Stomach (tissue), 9 donors: Measurements from ENCODE around the gene ATP6V0A4. TPM values are rescaled to one million over a fixed set of nuclear protein-coding genes. Genes with fewer than 3 reads are reported as not detected.

ENCODE experiments used
- DNase-seq, 2 donors: peaks; one replicate each; pipeline versions ENCODE4 v3.0.0 to v3.0.0-alpha.2; 2013 to 2019
- H3K27ac ChIP-seq, 5 donors: fragments of 200-600 bp in 4 of 5; sonication (generic) in 4 of 5; one replicate each; pipeline ENCODE4 v1.5.1; 2013 to 2019; ENCODE audit warnings: mild to moderate bottlenecking in 1 of 5, moderate library complexity in 1 of 5
- H3K27me3 ChIP-seq, 3 donors: fragments of 200-600 bp; sonication (generic); one replicate each; pipeline ENCODE4 v1.5.1; 2017 to 2019; ENCODE audit warnings: mixed run types in 1 of 3
- H3K36me3 ChIP-seq, 4 donors: fragments of 200-600 bp; sonication (generic); 1 replicate in 3 of 4; 2 replicates in 1 of 4; pipeline ENCODE4 v1.5.1; 2016 to 2019
- H3K4me1 ChIP-seq, 4 donors: fragments of 200-600 bp; sonication (generic); one replicate each; pipeline ENCODE4 v1.5.1; 2016 to 2019
- H3K4me3 ChIP-seq, 4 donors: fragments of 200-600 bp; sonication (generic) in 3 of 4; one replicate each; pipeline ENCODE4 v1.5.1; 2016 to 2019; ENCODE audit warnings: mild to moderate bottlenecking in 1 of 4
- H3K9me3 ChIP-seq, 4 donors: fragments of 200-600 bp; sonication (generic); one replicate each; pipeline ENCODE4 v1.5.1; 2016 to 2019
- CTCF ChIP-seq, 7 experiments: fragments of 450-650 bp in 4 of 7; fragments of 200-600 bp in 3 of 7; sonication (generic) in 3 of 7; IDR thresholded peaks; one replicate each; pipeline ENCODE4 v1.5.1; 2016 to 2019; ENCODE audit warnings: antibody characterized with exemption in 7 of 7, control low read depth in 2 of 7, mild to moderate bottlenecking in 1 of 7
- EP300 ChIP-seq: sonication (generic); formaldehyde crosslinking; IDR thresholded peaks from one replicate; pipeline ENCODE4 v1.6.1; 2017; ENCODE audit warnings: antibody characterized with exemption
- POLR2A ChIP-seq, 4 donors: fragments of 450-650 bp; IDR thresholded peaks; one replicate each; pipeline ENCODE4 v1.6.1; 2016; ENCODE audit warnings: antibody characterized with exemption in 4 of 4, control low read depth in 2 of 4, mild to moderate bottlenecking in 1 of 4, moderate library complexity in 1 of 4
- POLR2AphosphoS5 ChIP-seq, 3 donors: sonication (generic); formaldehyde crosslinking; IDR thresholded peaks; one replicate each; pipeline ENCODE4 v1.6.1; 2016; ENCODE audit warnings: antibody characterized with exemption in 3 of 3
- WGBS, 5 donors: extraction: QIAGEN DNeasy Blood & Tissue Kit in 3 of 5; methylation state at CpG; one replicate each; pipeline versions ENCODE4 v1.1.5 to v1.1.7; 2013 to 2018; 5-methylcytosine and 5-hydroxymethylcytosine counted together
- intact Hi-C: fragments of 100-400 bp; cut with DNase I; formaldehyde crosslinking; loops from one replicate; pipeline ENCODE4 v1.15.1; 2023; ENCODE audit warnings: low total_unique reads
- polyA plus RNA-seq, 3 donors: library from polyadenylated mRNA; stranded (reverse); fragments of 200-250 nt; gene quantifications; one replicate each; pipeline ENCODE4 v1.2.3, GENCODE V29; 2013
- total RNA-seq, 5 donors: library from RNA; depleted of rRNA; stranded (reverse); fragments of >200 nt; gene quantifications; one replicate each; pipeline versions ENCODE4 v1.1.0 to v1.2.3, GENCODE V29; 2014 to 2016
- donor health status: healthy with polysubstance abuse.
- donor health status: Bipolar disorder and iron deficiency.
- donor health status: healthy.

ATP6V0A4 gene
- total and polyA plus RNA-seq, 8 donors = 1.0 TPM; not detected in 7

GRCh38 chr7:138658889-138659288 lies 139.1 kb downstream of the ATP6V0A4 start:
- Histone ChIP-seq H3K9me3 (peaks cover 0 to 15% (median 14%) of the 10 kb centered on the region in 4 donors), H3K27me3 (peaks cover 0 to 3% (median 0%) of the 10 kb centered on the region in 3 donors), H3K4me1 (peaks cover 0 to 4% (median 0%) of the 10 kb centered on the region in 4 donors), H3K4me3 (no peak overlapping the region), H3K36me3 (no peaks in the 10 kb centered on the region), H3K27ac (no peak overlapping the region)
- no peak for TF ChIP-seq CTCF (IDR thresholded peaks at IDR 0.05)
- no peak for TF ChIP-seq POLR2AphosphoS5 (IDR thresholded peaks at IDR 0.05)
- TF ChIP-seq POLR2A (IDR thresholded peaks at IDR 0.05) = no peak
- no peak for TF ChIP-seq EP300
- WGBS, 5 donors = 75 to 89% (median 86%) methylated on average over 4 of the region's 4 CpGs
- intact Hi-C loops = no loop called here
- DNase-seq = no peak

GRCh38 chr7:138657854-138658386 lies 140.1 kb downstream of the ATP6V0A4 start:
- Histone ChIP-seq H3K4me1 (no peaks in the 10 kb centered on the region), H3K36me3 (no peaks in the 10 kb centered on the region), H3K9me3 (peaks cover 0 to 25% (median 18%) of the 10 kb centered on the region in 4 donors), H3K4me3 (no peak overlapping the region), H3K27ac (no peak overlapping the region), H3K27me3 (no peaks in the 10 kb centered on the region)
- intact Hi-C loops = no loop called here
- 79 to 96% (median 91%) methylated on average over 4 of the region's 4 CpGs for WGBS, 5 donors
- no peak for DNase-seq
- TF ChIP-seq POLR2A (IDR thresholded peaks at IDR 0.05) (no peak), EP300 (no peak), CTCF (IDR thresholded peaks at IDR 0.05) (no peak), POLR2AphosphoS5 (IDR thresholded peaks at IDR 0.05) (no peak)

- no peak for DNase-seq
- no peaks in the 10 kb centered on the region for H3K27me3 ChIP-seq
- H3K9me3 ChIP-seq = peaks cover 0 to 33% (median 21%) of the 10 kb centered on the region in 4 donors
- H3K4me3 ChIP-seq = no peak overlapping the region
- WGBS, 5 donors = 90 to 100% (median 96%) methylated on average over 2 of the region's 2 CpGs
- intact Hi-C loops = no loop called here
- H3K27ac ChIP-seq = no peak overlapping the region
- no peaks in the 10 kb centered on the region for H3K36me3 ChIP-seq
- TF ChIP-seq POLR2A (IDR thresholded peaks at IDR 0.05) (no peak), EP300 (no peak), CTCF (IDR thresholded peaks at IDR 0.05) (no peak), POLR2AphosphoS5 (IDR thresholded peaks at IDR 0.05) (no peak)
- no peaks in the 10 kb centered on the region for H3K4me1 ChIP-seq
Measured at GRCh38 chr7:138656952-138657351, 141.0 kb downstream of the ATP6V0A4 start.

Other genes starting within 250 kb of the ATP6V0A4 start
- gene SVOPL, start 96.8 kb downstream of the ATP6V0A4 start, total RNA-seq = 1 to 10 TPM in 1 of 5 donors, under 1 TPM in 1, not detected in 3; under 0.01 to 2.3 TPM
- under 1 TPM in 1 of 3 donors, not detected in 2; 0.13 TPM for gene SVOPL, start 96.8 kb downstream of the ATP6V0A4 start, polyA plus RNA-seq
- gene TMEM213, start 202 bp downstream of the ATP6V0A4 start, total RNA-seq = not detected
- gene TMEM213, start 202 bp downstream of the ATP6V0A4 start, polyA plus RNA-seq = under 1 TPM in 1 of 3 donors, not detected in 2; 0.08 TPM
- 1 to 10 TPM in 4 of 5 donors, under 1 TPM in 1; 0.87 to 7.8 (median 3.1) TPM for gene KIAA1549, start 183.2 kb upstream of the ATP6V0A4 start, total RNA-seq
- under 1 TPM; 0.15 to 0.56 (median 0.28) TPM for gene KIAA1549, start 183.2 kb upstream of the ATP6V0A4 start, polyA plus RNA-seq
- gene ZC3HAV1L, start 237.8 kb upstream of the ATP6V0A4 start, total RNA-seq = 10 to 100 TPM in 4 of 5 donors, 1 to 10 TPM in 1; 4.7 to 31.9 (median 18.2) TPM
- 1 to 10 TPM in 1 of 3 donors, under 1 TPM in 2; 0.33 to 1.3 (median 0.76) TPM for gene ZC3HAV1L, start 237.8 kb upstream of the ATP6V0A4 start, polyA plus RNA-seq